HepG2 (cell line): Measurements from ENCODE around the gene SKIDA1. TPM values are rescaled to one million over a fixed set of nuclear protein-coding genes. Genes with fewer than 3 reads are reported as not detected.
A peak's percentile ranks its signal among the peaks of the same experiment; 100 is the strongest.

Experiments used
- ARHGAP35 ChIP-seq: sonication (generic); formaldehyde crosslinking; IDR thresholded peaks from 2 replicates; pipeline ENCODE4 v1.9.0; 2022; ENCODE audit warnings: mild to moderate bottlenecking, inconsistent platforms, moderate library complexity, missing genetic modification reagents, borderline replicate concordance
- ATAD3A ChIP-seq: sonication (generic); formaldehyde crosslinking; IDR thresholded peaks from 2 replicates; pipeline ENCODE4 v1.4.0; 2020; ENCODE audit warnings: missing genetic modification reagents
- FOXA3 ChIP-seq: IDR thresholded peaks from 2 replicates; pipeline ENCODE4 v1.6.1; 2016; ENCODE audit warnings: missing genetic modification reagents, missing compliant biosample characterization
- GFI1 ChIP-seq: sonication (generic); formaldehyde crosslinking; IDR thresholded peaks from 2 replicates; pipeline ENCODE4 v1.5.0; 2020; ENCODE audit warnings: missing genetic modification reagents, mild to moderate bottlenecking, borderline replicate concordance
- HOXA9 ChIP-seq: sonication (generic); formaldehyde crosslinking; IDR thresholded peaks from 2 replicates; pipeline ENCODE4 v1.8.1; 2022; ENCODE audit warnings: missing genetic modification reagents, mild to moderate bottlenecking, moderate library complexity, borderline replicate concordance
- JARID2 ChIP-seq: sonication (generic); formaldehyde crosslinking; IDR thresholded peaks from 2 replicates; pipeline ENCODE4 v1.8.1; 2023; ENCODE audit warnings: missing genetic modification reagents, inconsistent platforms; ENCODE audit not compliant: insufficient replicate concordance
- KLF15 ChIP-seq: sonication (generic); formaldehyde crosslinking; IDR thresholded peaks from 2 replicates; pipeline ENCODE4 v1.8.1; 2023; ENCODE audit warnings: borderline replicate concordance, mild to moderate bottlenecking, inconsistent platforms, missing genetic modification reagents, mixed read lengths
- KMT2B ChIP-seq: IDR thresholded peaks from 2 replicates; pipeline ENCODE4 v1.6.1; 2016; ENCODE audit warnings: missing genetic modification reagents, missing compliant biosample characterization
- MYNN ChIP-seq: sonication (generic); formaldehyde crosslinking; IDR thresholded peaks from 2 replicates; pipeline ENCODE4 v1.4.0; 2020; ENCODE audit warnings: mild to moderate bottlenecking, low read depth, missing genetic modification reagents
- NAIF1 ChIP-seq: sonication (generic); formaldehyde crosslinking; IDR thresholded peaks from 2 replicates; pipeline ENCODE4 v1.5.0; 2020; ENCODE audit warnings: mild to moderate bottlenecking, missing genetic modification reagents, borderline replicate concordance
- NFYC ChIP-seq: IDR thresholded peaks from 2 replicates; pipeline ENCODE4 v1.6.1; 2016; ENCODE audit warnings: missing genetic modification reagents, missing compliant biosample characterization
- POLR2G ChIP-seq: fragments of 200-400 bp; formaldehyde crosslinking; IDR thresholded peaks from 2 replicates; pipeline ENCODE4 v1.6.1; 2018; ENCODE audit warnings: mild to moderate bottlenecking, low read depth, low read length, moderate library complexity
- PPARG ChIP-seq: conservative IDR thresholded peaks from 2 replicates; pipeline ENCODE4 v1.6.1; 2016; ENCODE audit warnings: missing biosample characterization, missing genetic modification reagents
- SOX13 ChIP-seq, 3 experiments: fragments of 450-650 bp in 1 of 3; sonication (generic) in 1 of 3; formaldehyde crosslinking in 1 of 3; IDR thresholded peaks in 2 of 3; conservative IDR thresholded peaks in 1 of 3; 2 replicates each; pipeline versions ENCODE4 v1.5.0 to v1.6.1; 2016 to 2020; ENCODE audit warnings: antibody characterized with exemption in 1 of 3, mild to moderate bottlenecking in 1 of 3, missing compliant biosample characterization in 1 of 3, missing genetic modification reagents in 1 of 3, moderate library complexity in 1 of 3
- SP2 ChIP-seq: sonication (generic); formaldehyde crosslinking; IDR thresholded peaks from 2 replicates; pipeline ENCODE4 v1.5.1; 2020; ENCODE audit warnings: mild to moderate bottlenecking, missing genetic modification reagents
- STAG1 ChIP-seq: sonication (generic); formaldehyde crosslinking; IDR thresholded peaks from 2 replicates; pipeline ENCODE4 v1.4.0; 2020; ENCODE audit warnings: missing genetic modification reagents
- TERF1 ChIP-seq: sonication (generic); formaldehyde crosslinking; IDR thresholded peaks from 2 replicates; pipeline ENCODE4 v1.8.0; 2022; ENCODE audit warnings: mild to moderate bottlenecking, missing genetic modification reagents, moderate library complexity
- TRIM24 ChIP-seq: sonication (generic); formaldehyde crosslinking; IDR thresholded peaks from 2 replicates; pipeline ENCODE4 v1.8.0; 2022; ENCODE audit warnings: mild to moderate bottlenecking, missing genetic modification reagents
- ZFP41 ChIP-seq: sonication (generic); formaldehyde crosslinking; IDR thresholded peaks from 2 replicates; pipeline ENCODE4 v1.4.0; 2020; ENCODE audit warnings: mild to moderate bottlenecking, missing genetic modification reagents, borderline replicate concordance
- ZNF501 ChIP-seq: sonication (generic); formaldehyde crosslinking; IDR thresholded peaks from 2 replicates; pipeline ENCODE4 v1.5.1; 2020; ENCODE audit warnings: mild to moderate bottlenecking, moderate library complexity, missing genetic modification reagents
- ZNF552 ChIP-seq: sonication (generic); formaldehyde crosslinking; IDR thresholded peaks from 2 replicates; pipeline ENCODE4 v1.9.0; 2022; ENCODE audit warnings: missing genetic modification reagents, mild to moderate bottlenecking, borderline replicate concordance
- ZXDC ChIP-seq: sonication (generic); formaldehyde crosslinking; IDR thresholded peaks from 2 replicates; pipeline ENCODE4 v1.5.0; 2020; ENCODE audit warnings: mild to moderate bottlenecking, missing genetic modification reagents
- polyA plus RNA-seq, 8 experiments: library from polyadenylated mRNA; depleted of rRNA in 3 of 8; stranded (reverse) in 7 of 8; unstranded in 1 of 8; fragments of >200 nt; fragmentation: Illumina TruSeq in 4 of 8; extraction: Trizol in 4 of 8; gene quantifications; 2 replicates each; pipeline versions ENCODE4 v1.2.1 to v1.2.3, GENCODE V29; 2011 to 2016; ENCODE audit warnings: low read depth in 4 of 8, missing spikeins in 1 of 8, mixed read lengths in 1 of 8; ENCODE audit not compliant: insufficient read depth in 1 of 8
- total RNA-seq, 5 experiments: library from RNA; depleted of rRNA; stranded (reverse); fragments of >200 nt; fragmentation: Illumina TruSeq; extraction: Trizol; gene quantifications; 2 replicates each; pipeline ENCODE4 v1.2.3, GENCODE V29; 2016; ENCODE audit warnings: low read depth in 1 of 5

The SKIDA1 gene
- total and polyA plus RNA-seq, 2 of the 13 experiments (the other 11 are each of a cell fraction or from before 2014, with no cell fraction given), result 0.73 to 1.5 TPM

- peak; percentile 47; the same call in 1 of the 2 replicates for TF ChIP-seq ZNF501 (CRISPR knock-in tag)
- TF ChIP-seq HOXA9 (CRISPR knock-in tag), result 0 out of 2 replicates have a peak, but pooled peaks have one; percentile 10
- TF ChIP-seq KLF15, result no peak
- no peak for TF ChIP-seq ATAD3A (CRISPR knock-in tag)
- TF ChIP-seq MYNN (CRISPR knock-in tag), result no peak
- TF ChIP-seq PPARG (CRISPR knock-in tag), result no peak
- TF ChIP-seq GFI1, result peak; percentile 46; the same call in 1 of the 2 replicates
- TF ChIP-seq POLR2G, result 0 out of 2 replicates have a peak, but pooled peaks have one; percentile 63
- TF ChIP-seq ZFP41 (CRISPR knock-in tag), result no peak
- no peak for TF ChIP-seq SP2
- no peak for TF ChIP-seq NAIF1
- no peak for TF ChIP-seq TERF1
- TF ChIP-seq ZXDC (CRISPR knock-in tag), result no peak
- TF ChIP-seq TRIM24 (CRISPR knock-in tag), result no peak
- no peak for TF ChIP-seq ARHGAP35 (CRISPR knock-in tag)
- TF ChIP-seq KMT2B (CRISPR knock-in tag), result no peak
- no peak for TF ChIP-seq NFYC (CRISPR knock-in tag)
- no peak for TF ChIP-seq ZNF552 (CRISPR knock-in tag)
- no peak; the same call in 1 of the 2 replicates for TF ChIP-seq STAG1 (CRISPR knock-in tag)
- no peak for TF ChIP-seq FOXA3 (CRISPR knock-in tag)
- peak; percentile 50 for TF ChIP-seq SOX13 (IDR thresholded peaks at IDR 0.05)
- TF ChIP-seq SOX13 (CRISPR knock-in tag; conservative IDR thresholded peaks at IDR 0.05 in 1 of 2, IDR thresholded peaks at IDR 0.05 in 1 of 2), result peak; percentile 21 to 49; a peak in 1 of 4 replicates
- TF ChIP-seq JARID2 (CRISPR knock-in tag), result no peak
Observed at GRCh38 chr10:21524526-21525366, 736 bp downstream of the SKIDA1 start (continued).
